Erythroblast (primary cell): ENCODE measurements around the gene KCNN4.

ENCODE experiments used
- GATA1 ChIP-seq: IDR thresholded peaks from 2 replicates; pipeline ENCODE4 v1.6.1; 2011; ENCODE audit warnings: low read depth, mild to moderate bottlenecking, control low read depth, low read length, moderate library complexity
- POLR2A ChIP-seq: IDR thresholded peaks from 2 replicates; pipeline ENCODE4 v1.6.1; 2011; ENCODE audit warnings: mild to moderate bottlenecking, low read length

GRCh38 chr19:43769256-43769655, 11.5 kb downstream of the KCNN4 start:
- no peak for TF ChIP-seq POLR2A
- TF ChIP-seq GATA1, result no peak
